Femur (tissue), 1 donor: ENCODE data around the gene MGME1.

ENCODE experiments used
- DNase-seq: peaks from one replicate; pipeline ENCODE4 v3.0.0-alpha.2; 2017

Gene MGME1, protein sequence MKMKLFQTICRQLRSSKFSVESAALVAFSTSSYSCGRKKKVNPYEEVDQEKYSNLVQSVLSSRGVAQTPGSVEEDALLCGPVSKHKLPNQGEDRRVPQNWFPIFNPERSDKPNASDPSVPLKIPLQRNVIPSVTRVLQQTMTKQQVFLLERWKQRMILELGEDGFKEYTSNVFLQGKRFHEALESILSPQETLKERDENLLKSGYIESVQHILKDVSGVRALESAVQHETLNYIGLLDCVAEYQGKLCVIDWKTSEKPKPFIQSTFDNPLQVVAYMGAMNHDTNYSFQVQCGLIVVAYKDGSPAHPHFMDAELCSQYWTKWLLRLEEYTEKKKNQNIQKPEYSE

DNA sequence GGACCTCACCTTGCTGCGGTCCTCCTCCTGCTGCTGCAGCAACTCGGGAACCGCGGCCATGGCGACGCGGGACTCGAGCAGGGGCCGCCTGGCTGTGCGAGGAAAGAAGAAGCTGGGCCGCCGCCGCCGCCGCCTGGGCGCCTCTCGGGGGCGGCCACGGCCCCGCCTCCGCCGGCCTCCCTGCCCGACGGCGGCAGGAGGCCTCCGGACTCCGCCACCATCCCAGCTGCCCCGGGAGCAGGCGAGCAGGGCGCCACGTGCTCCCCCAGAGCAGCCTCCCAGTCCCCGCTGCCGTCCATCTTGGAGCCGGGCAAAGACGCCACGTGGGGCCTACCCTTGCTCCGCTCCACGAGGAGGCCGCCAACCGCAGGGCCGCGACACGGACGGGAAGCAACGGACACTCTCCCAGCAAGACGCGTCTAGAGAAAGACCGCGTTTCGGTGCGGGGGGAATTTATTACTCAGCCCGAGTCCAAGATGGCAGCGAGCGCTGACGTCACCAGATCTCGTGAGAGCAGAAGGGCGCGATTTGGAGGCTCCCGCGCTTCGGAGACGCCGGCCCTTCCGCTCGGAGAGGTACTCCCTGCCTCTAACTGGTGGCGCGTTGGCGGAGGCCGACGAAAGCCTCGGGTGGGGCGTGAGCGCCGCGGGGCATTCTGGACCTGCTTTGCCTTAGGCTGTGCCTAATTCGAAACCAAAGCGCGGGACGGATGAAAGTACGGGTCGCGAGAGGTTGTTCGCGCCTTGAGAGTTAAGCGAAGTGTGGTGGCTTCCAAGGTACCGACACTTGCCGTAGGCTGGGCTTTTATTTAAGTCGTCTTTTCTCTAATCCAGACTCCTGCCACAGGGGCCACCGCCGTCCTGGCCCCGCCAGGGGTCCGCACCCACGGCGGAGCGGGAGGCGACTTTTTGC, at the start of gene MGME1, which contains the start of gene SNX5:
Gene MGME1 (plus strand): TSS at position 653 of the 912 bp plus-strand sequence. CDS start 842 bp downstream, outside the sequence.
Gene SNX5 (minus strand): TSS at position 429 of the 912 bp plus-strand sequence. CDS start 369 bp downstream, at position 60.
- peak; percentile 100 for DNase-seq

DNA sequence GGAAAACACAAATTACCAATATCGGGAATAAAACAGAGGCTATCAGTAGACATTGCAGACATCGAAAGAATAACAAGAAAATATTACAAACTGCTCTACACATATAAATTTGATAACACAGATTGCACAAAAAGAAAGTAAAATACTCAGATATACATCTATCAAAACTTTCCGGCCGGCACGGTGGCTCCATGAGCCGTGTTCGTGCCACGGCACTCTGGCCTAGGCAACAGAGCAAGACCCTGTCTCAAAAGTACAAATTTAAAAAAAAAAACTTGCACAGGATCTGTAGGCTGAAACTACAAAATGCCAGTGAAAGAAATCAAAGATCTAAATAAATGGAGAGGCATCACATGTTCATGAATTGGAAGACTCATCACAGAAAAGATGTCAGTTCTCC, 49.7 kb upstream of the MGME1 start:
- no peak for DNase-seq

DNA sequence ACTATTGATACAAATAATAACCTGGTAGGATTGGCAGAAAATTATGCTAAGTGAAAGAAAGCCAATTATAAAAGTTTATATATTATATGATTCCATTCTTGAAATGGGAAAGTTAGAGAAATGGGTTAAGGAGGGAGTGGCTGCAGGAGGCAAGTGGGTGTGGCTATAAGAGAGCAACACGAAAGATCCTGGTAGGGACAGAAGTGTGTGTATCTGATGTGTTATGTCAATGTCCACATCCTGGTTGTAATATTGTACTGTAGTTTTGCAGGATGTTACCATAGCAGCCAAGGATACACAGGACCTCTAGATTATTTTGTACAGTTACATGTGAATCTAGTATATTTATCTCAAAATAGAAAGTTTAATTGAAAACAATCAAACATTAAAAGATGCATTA, 47.0 kb upstream of the MGME1 start:
- DNase-seq: no peak

DNA sequence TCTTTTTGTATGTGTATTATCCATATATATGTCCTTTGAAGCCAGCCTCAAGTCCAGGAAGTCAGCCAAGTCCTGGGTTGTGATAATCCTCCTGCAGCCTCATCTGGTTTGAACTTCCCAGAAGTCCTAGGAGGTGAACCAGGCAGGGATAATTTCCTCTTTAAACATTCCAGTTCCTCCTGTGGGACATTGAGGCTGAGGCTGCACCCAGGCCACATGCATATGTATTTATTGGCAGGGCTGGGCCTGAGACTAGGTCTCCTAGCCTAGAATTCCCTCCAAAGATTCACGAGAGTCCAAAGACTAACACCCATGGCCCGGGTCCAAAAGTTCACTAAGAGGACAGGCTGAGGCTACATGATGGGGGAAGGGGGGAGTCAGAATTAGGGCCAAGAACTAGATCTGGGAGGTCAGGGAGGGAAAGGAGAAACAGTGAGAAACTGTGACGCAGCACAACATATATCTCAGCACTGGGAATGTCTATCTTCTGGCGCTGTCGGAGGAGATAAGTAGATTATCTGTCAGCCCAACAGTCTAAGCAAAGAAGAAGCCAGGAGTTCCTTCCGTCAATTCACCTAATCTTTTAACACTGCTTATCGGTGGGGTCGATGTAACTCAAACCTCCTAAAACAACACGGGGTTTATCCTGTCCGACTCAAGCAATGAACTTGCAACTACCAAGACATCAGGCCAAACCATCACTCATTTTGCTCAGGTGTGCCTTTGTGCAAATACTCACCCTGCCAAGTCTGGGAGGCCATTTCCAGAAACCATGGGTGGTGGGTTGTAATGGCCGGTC, 43.5 kb upstream of the MGME1 start:
- peak; percentile 87 for DNase-seq

DNA sequence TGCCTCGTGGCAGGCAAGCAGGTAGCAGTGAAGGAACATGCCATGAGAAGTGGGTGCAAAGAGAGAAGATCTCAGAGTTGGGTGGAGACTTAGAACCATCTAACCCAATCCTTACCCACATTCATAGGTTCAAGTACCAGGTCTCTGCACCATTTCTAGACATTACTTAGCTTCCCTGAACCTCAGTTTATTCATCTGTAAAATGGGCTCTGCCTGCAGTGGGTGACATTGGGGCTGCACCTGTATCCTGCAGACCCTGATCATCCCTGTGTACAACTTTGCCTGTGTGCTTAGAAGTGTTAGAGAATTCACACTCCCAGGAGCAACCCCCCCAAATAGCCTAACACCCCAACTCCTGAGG, 42.9 kb upstream of the MGME1 start:
- DNase-seq: no peak

DNA sequence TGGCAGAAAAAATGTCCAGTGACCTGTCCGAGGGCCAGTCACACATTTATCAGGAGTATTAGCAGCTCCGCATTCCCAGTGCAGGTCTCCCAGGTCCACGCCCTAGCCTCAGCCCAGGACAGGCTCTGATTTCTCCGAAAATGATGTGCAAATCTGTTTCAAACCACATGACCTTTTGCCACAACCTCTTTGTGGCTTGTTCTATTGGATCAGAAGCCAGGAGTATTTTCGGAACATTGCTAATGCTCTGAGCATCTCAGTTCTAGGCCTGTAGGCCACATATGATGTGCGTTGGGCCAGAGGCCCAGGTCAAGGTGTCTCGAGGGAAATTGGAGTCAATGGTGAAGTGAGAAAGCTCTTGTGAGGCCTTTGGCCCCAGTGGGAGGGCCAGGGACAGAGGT, 40.6 kb upstream of the MGME1 start:
- DNase-seq: no peak

DNA sequence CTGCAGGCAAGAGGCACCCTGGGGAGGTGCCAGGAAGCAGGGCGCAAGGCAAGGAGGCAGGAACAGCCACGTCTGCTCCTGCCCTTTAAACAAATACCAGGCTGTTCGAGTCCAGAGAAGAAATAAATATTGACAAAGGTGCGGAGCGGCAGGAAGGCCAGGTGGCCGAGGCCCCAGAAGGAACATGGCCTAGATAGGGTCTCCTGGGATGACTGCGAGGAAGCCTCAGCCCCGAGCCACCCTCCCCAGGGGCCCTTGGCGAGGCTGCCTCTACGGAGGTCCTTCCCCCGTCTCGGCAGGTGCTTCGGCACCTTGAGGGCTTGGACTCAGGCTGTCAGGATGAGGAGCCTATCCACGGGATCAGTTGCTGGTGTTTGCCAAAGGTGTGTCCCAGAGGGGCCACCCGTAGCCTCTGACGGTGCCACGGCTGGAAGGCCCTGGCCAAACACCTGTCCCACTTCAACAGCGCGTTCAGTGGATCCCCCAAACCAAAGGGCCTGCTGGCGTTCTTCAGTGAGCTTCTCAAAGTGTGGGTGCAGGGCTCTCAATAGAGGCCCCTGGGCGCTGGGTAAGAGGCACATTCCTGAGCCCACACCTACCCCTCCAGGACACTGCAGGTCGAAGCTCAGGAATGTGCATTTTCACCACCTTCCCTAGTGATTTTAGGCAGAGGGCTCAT, 40.0 kb upstream of the MGME1 start:
- DNase-seq: no peak

DNA sequence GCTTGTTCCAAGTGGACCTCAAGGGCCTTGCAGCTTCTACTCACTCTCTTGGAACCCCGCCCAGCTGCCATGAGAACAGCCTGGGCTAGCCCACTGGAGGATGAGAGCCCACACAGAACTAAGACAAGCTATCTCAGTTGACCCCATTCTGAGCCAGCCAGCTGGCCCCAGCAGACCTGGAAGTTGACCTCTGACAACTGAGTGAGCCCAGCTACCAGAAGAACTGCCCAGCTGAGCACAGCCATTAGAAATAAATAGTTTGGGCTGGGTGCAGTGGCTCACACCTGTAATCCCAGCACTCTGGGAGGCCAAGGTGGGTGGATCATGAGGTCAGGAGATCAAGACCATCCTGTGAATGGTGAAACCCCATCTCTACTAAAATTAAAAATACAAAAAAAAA, 37.3 kb upstream of the MGME1 start:
- DNase-seq: no peak

DNA sequence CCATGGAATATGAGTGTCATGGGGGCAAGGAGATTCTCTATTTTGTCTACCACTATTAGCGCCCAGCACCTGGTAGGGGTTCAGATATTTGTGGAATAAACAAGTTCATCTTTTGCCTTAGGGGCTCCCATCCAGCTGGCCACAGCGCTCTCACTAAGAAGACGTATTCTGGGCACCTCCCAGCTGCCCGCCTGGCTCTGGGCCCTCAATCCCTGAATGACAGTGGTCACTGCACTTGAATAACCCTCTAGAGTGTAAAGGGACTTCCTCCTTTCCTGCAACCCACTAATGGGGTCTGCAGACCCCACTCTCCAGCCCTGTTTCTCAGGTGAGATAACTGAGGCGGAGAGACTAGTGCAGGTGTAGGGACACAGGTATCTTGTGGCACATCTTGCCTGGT, 36.4 kb upstream of the MGME1 start:
- no peak for DNase-seq

DNA sequence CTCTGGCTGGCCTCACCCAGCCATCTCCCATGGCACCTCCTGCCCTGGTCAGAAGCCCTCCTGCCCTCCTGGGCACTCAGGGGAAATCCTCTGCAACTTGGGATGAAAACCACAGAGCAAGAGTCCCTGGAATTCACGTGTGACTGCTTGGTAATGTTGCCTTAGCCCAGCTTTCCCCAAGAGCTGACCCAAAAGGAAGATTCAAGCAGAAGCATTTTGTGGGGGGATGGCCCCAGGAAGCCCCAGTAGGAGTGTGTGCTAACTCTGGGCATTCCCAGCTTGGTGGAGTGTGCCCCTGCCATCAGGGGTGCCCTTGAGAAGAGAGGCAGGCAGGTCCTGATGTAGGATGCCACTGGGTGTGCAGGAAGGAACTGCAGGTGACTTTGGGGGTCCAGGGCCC, 35.7 kb upstream of the MGME1 start:
- DNase-seq: no peak

DNA sequence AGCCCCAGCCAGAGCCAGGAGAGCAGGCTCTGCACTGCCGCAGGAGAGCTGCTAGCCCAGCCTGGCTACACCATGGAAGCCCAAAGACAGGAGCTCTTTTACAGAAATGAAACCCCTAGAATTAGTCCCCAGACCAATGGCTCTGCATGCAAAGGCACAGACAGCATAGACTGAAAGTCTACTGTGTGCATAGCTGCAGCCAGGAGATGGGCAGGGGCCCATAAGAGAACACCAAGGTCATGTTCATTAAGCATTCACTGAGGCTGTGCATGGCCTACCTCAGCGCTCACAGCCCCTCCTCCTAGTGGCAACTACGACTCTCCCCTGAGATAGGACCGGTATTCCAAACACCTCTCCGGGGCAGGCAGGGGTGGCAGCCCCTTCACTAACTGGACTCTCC, 35.1 kb upstream of the MGME1 start:
- DNase-seq: no peak

DNA sequence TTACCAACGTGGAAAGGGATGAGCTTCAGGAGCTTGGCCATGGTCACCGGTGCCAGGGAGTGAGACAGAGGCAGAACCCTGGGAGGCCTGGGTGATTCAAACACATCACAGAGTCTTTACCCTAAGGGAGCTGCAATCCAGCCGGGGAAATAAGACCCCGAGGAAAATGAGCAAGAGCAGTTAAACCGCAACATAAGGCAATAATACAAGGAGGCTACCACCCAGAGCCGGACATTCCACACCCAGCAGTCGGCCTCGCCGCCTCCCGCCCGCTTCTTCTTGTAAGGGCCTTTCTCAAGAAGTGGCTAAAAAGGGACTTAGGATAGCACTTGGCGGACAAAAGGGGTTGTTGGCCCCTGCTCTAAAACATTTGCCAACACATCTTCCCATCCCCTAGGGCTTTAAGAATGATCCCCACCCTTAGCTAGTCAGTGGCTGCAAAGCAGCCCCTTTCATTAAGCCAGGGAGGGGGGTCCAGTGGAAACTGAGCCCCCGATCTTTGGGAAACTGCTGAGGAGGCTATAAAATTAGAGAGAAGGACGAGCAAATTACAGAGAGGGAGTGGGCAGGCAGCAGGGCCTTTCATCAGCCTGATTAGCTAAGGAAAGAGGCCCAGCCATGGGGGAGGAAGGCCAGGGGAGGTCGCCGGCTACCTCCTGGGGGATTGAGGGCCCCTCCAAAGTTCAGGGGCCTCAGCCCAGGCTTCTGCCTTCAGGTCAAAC, 34.5 kb upstream of the MGME1 start:
- DNase-seq: peak; percentile 68

DNA sequence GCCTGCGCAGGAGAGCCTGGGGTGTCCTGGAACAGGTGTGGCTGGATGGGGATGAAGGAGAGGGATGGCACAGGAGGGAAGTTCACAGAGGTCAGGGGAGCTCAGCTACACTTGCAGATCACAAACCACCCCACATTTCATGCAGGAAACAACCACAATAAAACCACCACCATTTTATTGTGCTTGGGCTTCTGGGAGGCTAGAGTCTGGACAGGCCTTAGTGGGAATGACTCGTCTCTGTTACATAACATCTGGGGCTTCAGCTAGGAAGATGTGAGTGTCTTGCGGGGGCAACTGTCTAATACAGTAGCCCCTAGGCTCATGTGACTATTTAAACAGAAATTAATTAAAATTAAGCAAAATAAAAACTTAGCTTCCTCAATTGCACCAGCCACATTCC, 33.6 kb upstream of the MGME1 start:
- DNase-seq: no peak

DNA sequence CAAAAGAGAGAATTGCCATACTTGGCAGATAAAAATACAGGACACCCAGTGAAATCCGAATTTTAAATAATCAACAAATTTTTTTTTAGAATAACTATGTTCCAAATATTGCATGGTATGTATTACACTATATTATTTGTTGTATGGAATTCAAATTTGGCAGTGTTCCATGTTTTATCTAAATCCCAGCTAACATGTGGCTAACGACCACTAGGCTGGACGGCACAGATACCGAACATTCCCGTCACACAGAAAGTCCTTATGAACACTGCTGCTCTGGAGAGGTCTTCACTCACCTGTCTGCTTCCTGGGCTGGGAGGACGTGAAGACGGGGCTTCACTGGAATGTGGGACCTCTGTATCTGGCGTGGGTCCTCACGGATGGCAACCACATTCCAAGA, 33.1 kb upstream of the MGME1 start:
- DNase-seq: no peak

DNA sequence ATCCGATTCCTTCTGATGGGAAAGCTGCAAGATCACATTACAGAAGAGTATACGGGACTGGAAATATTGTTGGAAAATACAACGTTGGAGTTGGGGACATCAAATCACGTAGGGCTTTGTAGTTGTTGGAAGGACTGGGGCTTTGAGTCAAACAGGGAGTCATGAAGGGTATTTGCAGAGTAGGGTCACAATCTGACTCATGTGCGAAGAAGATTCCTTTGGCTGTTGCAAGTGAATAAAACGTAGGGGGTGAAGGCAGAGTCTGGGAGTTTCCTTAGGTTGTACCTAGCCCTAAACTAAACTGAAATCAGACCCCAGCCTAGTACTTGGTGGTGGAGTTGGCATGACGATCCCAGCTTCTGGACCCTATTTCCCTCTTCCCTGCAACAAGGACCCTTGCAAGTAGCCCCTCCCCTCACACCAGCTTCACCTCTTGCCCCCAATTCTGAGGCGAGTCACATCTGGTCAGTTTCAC, 32.5 kb upstream of the MGME1 start:
- no peak for DNase-seq

DNA sequence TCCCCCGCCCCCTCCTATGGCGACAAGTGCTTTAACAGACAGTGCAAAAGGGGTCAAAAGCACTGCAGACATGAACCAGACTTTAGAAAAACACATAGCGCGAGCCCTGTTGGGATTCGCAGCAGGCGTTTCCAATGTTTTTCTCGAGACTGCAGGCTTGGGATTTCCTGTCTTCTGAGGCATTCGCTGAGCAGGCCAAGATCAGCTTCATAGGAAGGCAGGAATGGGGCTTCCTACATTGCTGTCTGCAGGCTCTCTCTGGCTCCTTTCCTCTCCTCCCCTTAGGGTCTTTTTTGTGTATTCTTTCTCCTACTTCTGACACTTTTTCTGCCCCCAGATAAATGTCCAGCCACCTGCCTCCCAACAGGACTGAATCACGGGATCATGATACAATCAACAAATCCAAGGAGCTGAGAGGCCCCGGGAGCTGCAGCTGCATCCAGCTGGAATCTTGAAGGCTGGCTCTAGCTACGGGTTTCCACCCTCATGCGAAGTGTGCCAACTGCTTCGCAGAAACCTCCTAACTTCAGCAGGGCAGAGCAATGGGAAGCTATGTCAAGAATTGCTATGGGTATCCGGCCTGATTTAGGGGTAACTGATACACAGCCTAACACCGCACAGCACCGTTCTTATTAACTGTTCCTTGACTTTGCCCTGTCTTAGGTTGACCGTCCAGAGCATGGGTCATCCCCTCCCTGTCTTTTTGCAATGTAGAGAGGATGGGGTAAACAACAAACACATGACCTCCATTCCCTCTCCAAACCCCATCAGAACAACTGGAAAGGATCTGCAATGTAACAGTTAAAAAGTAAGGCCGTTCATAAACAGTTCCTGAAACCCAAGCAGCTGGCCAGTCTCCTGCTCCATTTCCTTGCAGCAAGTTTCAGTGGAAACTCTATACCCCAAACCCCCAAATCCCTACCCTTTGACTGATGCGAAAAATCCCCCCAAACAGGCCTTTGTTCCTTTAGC, 31.8 kb upstream of the MGME1 start:
- DNase-seq: peak; percentile 90

DNA sequence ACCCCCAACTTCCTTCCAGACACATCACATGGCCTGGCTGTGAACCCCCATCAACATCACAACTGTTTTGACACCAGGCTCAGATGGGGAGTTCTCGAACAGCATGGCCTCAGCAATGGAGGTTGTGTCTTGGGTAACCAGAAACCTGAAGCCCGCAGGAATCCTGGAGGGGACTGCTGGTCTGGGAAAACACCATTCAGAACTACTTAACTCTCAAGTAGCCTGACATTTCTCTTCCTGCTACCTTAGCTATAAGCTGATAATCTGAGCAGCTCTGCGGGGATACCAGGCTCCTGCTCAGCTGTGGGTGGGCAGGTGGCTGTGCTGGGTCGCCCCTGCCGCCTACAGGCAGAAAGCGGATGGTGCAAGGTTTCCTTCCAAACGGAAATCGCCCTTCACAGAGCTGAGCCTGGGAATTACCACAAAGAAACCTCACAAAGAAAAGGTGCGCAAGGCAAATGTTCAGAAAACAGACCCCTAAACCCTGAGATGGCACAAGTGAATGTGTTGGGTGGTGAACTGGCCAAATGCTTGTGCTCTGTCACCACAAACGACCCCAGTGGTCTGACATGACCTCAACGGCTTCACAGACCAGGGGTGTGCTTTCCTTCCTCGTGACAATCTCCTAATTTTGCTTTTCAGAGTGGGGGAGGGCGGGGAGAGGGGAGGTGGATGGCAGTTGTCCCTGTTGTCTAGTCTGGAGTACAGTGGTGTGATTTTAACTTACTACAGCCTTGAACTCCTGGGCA, 29.8 kb upstream of the MGME1 start:
- DNase-seq: peak; percentile 87

DNA sequence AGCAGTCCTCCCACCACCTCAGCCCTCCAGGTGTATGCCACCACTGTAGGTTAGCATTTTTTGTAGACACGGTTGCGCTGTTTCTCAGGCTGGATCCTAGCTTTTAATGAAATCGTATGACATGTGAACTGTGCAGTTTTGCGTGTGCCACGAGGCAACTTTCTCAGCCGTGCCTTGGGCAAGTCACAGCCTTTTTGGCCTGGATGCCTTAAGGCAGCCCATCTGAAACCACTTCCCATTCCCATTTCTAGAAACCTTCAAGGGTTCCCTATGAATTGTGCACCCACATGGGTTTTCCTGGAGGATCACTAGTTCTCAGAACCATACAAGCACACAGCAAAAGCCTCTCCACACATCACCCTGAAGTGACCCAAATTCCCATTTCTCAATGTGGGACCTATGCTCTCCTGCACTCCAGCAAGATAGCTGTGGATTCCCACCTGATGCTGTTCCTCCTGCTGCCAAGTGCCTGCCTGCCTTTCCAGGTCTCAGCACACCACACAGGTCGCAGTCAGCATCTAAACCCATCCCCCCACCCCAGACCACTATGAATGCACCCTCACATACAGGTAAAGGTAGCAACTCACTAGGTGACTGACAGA, 29.1 kb upstream of the MGME1 start:
- no peak for DNase-seq
